Inflammatory macrophage treated with lipopolysaccharide for 4 hours (primary cell): Measurements from ENCODE around the gene PSMB3.

Experiments
- DNase-seq: peaks from one replicate; pipeline ENCODE4 v3.0.0-alpha.2; 2020

PSMB3 gene

DNA sequence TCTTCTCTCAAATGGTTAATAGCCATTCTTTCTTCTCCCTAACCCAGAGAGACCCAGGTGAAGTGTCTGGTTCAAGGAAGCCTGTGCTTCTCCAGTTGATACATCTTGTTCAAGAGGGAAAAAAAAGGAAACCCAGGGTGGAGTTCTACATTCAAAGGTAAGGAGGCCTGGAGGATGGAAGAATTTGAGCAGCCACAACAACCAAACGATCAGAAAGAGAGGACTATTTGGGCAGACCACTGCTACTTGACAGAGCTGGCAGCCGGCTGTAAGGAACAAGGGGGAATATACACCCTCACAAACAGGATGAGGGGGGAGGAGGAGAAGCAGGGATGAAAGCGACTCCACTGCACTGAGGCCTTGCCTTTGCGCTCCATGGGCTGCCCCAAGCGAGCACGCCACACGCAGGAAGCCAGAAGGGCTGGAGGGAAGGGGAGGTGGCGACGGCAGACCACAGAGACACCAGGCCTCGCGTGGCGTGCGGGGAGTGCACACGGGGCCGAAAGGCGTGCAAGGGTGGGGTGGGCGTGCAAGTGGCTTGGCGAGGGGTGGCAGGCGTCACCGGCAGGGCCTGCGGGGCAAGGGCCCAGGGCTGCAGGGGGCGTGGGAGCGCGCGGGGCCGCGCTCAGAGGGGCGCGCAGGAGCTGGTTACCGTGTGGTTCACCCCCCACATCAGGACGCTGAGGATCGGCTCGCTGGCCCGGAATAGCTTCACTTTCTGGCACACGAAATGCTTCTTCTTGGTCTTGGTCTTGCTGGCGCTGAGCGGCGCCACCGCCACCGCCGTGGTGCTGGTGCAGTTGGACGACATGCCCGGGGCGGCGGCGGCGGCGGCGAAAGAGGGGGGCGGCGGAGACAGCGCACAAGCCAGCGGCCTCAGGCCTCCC, 46.3 kb downstream of the PSMB3 start:
- DNase-seq = no peak

DNA sequence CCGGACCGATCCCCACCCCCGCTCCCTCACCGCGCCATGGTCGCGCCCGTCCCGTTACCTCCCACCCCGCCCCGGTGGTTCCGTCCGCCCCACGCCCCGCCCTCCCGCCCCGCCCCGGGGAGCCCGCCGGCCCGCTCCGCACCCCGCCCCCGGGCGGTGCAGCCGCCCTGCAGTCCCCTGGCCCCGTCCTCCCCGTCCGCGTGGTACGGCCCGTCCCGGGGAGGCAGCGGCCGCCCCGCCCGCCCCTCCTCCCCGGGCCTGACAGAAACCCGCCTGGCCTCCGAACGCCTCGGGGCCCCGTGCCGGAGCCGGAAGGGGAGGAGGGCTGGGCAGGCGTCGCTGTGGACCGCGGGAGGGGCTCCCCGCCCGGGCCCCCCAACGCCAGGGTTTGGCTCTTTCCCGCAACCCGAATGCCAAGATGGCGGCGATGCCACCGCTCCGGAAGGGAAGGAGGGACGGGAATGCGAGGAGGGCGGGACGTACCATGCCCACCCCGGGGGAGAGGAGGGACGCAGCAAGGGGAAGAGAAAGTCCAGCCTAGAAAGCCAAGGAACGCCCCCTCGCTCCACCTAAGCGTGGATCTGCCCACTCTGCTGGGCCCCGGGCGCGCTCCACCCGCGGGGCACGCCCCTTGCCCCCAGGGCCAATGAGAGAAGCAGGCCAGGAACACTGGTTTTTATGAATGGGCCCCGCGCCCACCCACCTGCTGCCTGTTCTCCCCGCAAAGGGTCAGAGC, 47.1 kb downstream of the PSMB3 start, which contains the start of gene PIP4K2B:
PIP4K2B (minus strand) TSS at position 56 of the 736 bp plus-strand sequence. CDS start 132 bp downstream, outside the sequence.
- peak; percentile 97 for DNase-seq

DNA sequence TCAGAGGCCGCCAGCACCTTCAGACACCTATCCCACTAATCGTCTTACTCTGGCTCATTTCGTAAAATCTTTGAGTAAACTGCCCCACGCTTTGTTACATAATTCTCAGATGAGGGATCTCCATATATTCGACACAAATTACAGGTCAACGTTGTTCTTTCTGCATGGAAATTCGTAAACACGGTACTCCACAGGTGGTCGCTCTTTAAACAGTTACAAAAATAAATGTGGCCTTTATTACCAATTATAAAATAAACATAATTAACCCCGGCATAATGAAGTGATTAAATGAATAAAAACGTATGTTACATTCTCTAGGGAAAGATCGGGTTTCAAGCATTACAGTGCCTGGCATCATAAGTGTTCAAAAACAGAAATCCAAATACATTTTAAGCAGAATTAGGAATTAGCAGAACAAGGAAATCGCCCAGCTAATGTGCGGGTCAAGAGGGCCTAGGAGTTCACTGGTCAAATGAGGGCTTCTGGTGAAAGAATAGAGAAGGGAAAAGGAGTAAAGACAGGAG, 47.8 kb downstream of the PSMB3 start:
- no peak for DNase-seq

DNA sequence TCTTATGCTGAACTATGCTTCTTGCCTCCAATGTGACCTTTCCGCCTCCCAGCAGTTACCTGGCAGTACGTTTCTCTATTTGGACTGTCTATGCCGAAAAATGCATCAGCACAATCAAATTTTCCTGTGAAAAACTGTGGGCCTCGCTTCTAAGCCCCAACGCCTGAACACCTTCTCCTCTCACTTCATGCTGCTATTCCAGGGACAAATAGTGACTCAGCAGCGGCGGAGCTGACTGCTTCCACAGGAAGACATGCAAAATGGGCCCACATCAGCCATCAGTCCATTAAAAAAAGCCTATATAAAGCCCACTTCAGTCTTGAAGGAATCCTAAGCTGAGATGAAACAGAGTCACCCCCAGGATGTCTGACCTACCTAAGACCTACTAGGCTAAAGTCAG, 57.3 kb downstream of the PSMB3 start:
- DNase-seq = no peak
